ENCODE measurements around the gene VWF.

VWF gene

DNA sequence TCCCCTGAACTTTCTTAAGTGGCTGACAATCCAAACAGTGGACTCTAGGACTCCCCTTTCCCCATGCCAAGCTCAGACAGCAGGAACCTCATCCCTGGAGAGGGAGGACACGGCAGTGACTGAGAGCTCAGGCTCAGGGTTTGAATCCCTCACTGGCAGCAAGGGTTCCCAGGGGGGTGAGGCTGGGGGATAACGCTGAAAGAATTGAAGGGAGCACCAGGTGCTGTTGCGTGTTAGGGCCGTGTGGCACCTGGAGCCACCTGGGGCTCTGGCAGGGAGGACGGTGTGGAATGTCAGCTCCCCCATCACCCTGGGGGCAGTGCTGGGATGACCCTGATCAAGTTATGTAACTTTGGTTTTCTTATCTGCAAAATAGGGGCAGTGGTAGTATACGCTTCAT lies 219.5 kb downstream of the VWF start:
- no peak for DNase-seq

DNA sequence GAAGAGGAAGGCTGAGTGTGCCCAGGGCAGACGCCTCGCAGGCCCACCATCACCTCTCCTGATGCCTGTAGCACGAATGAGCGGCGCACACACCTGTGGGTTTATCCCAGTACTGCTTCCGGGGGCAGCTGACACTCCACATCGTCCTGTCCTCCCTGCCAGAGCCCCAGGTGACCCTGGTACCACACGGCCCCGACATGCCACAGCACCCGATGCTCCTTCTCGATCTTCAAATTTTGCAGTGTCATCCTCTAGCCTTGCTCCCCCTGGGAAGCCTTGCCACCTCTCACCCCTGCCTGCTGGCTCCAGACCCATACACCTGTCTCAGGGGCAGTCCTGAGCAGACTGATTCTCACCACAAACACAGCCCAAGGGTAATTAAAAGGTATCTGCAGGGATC lies 220.0 kb downstream of the VWF start:
- DNase-seq, result no peak

DNA sequence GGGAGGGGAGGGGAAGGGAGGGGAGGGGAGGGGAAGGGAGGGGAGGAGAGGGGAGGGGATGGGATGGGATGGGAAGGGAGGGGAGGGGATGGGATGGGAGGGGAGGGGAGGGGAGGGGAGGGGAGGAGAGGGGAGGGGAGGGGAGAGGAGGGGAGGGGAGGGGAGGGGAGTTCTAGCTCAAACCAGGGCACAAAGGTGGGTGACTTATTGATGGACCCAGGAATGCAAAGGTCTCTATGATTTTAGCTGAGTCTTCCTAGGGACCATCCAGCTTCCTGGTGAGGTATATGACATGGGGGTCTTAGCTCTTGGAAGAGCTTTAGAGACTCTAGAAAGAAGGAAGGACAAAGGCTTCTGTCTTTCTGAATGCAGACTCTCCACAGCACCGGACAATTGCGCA lies 221.7 kb downstream of the VWF start:
- DNase-seq, result no peak

- no peak for DNase-seq
Observed at GRCh38 chr12:5901416-5901815, 223.1 kb downstream of the VWF start.

DNA sequence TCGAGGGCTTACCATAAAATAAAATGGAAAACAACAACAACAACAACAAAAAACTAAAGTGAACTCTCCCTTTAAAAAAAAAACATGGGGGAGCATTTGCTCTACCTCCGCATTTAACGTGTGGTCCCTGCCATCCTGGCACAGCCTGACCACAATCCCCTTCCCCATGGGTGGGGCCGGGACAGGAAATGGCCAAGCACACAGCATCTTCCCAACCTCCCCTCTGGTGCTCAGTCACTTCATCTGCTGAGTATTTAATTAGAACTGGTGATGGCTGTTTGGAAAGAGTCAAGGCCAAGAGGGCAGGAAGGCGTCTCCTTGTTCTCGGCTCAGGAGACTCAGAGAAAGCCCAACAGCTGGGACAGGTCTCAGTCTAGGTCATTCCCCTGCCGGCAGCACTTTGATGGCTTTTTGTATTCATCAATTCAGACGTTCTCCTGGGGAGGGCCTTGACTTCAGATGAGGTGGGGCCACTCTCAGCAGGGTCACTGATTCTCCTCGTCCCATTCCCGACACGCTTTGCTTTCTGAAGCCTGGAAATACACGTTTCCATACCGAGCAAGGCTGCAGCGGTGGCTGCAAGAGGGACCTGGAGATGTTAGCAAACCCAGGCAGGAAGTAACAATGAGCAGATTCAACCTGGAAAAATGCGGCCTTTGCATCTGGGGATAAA lies 223.8 kb downstream of the VWF start:
- DNase-seq, result peak; percentile 50

- no peak for DNase-seq
Observed at GRCh38 chr12:5900076-5900475, 224.4 kb downstream of the VWF start.

GRCh38 chr12:5899675-5900074 lies 224.8 kb downstream of the VWF start:
- DNase-seq, result no peak

GRCh38 chr12:5898874-5899273 lies 225.6 kb downstream of the VWF start:
- no peak for DNase-seq
